Measurements from ENCODE around the gene HMBS.

The HMBS gene

DNA sequence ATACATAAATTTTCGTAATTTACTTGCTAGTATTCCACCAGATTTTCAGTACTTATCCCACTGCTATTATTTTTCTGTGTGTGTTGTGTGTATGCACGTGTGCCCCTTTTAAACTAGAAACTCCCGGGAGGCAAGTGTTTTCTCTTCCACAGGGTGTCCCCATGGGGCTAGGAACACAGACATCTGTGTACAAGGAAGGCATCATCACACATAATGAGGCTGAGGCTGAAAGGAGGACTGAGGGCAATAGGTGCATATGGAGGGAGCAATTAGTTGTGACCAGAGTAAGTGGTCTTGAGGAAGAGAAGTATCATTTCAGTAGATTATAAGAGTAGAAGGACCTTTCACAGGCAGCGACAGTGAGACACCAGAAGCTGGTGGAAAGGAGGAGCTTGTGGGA, 19.1 kb downstream of the HMBS start:
- peaks cover 1% of the 10 kb centered on the region for H3K36me3 ChIP-seq (ENCODE audit: control insufficient read depth, insufficient read depth, low read length, severe bottlenecking)
- no peak overlapping the region for H3K9ac ChIP-seq (ENCODE audit: low read length)
- H3K27me3 ChIP-seq (replicated peaks; ENCODE audit: control insufficient read depth, insufficient read depth, low read length): no peaks in the 10 kb centered on the region
- H3K4me3 ChIP-seq (ENCODE audit: low read length): no peak overlapping the region
- peaks cover 28% of the 10 kb centered on the region for H3K4me1 ChIP-seq (ENCODE audit: control insufficient read depth, insufficient read depth, low read length)
- no peaks in the 10 kb centered on the region for H3K9me3 ChIP-seq (ENCODE audit: control insufficient read depth, low read length)
- DNase-seq (ENCODE audit: low read depth): no peak

DNA sequence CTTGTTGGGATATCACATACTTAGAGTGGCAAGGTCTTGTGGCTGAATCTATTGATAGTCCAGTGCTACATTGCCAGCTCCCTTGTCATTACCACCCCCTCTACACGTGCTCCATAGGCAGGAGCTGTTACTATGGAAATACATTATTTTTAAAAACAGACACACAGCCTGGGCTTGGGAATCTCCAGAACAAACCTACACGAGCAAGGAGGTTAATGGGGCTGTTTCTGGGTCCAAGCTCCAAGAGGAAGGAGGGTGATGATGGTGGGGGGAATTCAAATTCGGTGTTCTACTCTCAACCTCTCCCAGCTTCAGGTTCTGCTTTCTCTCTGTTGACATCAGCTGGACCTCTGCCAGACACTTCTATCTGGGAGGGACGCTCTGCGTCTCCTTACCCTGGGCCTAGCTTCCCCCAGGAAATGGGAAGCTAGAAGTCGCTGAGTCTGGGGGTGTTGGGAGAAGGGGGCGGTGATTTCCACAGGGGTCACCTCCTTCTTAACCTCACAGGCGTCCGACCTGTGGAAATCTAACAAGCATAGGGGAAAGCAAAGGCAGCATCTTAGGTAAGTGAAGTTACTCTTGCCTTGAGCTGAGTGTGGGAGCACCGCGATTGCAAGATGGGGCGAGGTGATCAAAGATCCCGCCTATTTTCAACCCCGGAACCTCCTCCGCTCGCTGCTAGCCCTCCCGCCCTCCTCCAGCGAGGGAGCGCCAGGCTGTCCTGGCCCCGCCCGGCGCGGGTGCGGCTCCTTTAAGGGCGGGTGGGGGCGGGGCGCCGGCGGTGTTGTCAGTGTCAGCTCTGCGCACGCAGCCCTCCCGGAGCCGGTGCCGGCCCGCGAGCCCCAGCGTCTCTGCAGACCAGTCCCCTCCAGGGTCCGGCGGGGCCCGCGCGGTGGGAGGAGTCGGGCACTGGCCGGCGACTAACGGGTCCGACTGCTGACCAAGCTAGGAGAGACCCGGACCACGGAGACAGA, 22.2 kb downstream of the HMBS start, which contains the start of gene C2CD2L:
C2CD2L (plus strand) TSS at position 781 of the 974 bp plus-strand sequence. CDS start 398 bp downstream, outside the sequence.
- Histone ChIP-seq H3K4me3 (ENCODE audit: low read length) (peak within 1 kb of the TSS; percentile 91), H3K9ac (ENCODE audit: low read length) (peak within 1 kb of the TSS; percentile 91), H3K36me3 (ENCODE audit: control insufficient read depth, insufficient read depth, low read length, severe bottlenecking) (peaks cover 13% of the 10 kb centered on the region), H3K4me1 (ENCODE audit: control insufficient read depth, insufficient read depth, low read length) (peaks cover 22% of the 10 kb centered on the region), H3K9me3 (ENCODE audit: control insufficient read depth, low read length) (no peaks in the 10 kb centered on the region), H3K27me3 (replicated peaks; ENCODE audit: control insufficient read depth, insufficient read depth, low read length) (no peaks in the 10 kb centered on the region)
- peak; percentile 97 for DNase-seq (ENCODE audit: low read depth)

DNA sequence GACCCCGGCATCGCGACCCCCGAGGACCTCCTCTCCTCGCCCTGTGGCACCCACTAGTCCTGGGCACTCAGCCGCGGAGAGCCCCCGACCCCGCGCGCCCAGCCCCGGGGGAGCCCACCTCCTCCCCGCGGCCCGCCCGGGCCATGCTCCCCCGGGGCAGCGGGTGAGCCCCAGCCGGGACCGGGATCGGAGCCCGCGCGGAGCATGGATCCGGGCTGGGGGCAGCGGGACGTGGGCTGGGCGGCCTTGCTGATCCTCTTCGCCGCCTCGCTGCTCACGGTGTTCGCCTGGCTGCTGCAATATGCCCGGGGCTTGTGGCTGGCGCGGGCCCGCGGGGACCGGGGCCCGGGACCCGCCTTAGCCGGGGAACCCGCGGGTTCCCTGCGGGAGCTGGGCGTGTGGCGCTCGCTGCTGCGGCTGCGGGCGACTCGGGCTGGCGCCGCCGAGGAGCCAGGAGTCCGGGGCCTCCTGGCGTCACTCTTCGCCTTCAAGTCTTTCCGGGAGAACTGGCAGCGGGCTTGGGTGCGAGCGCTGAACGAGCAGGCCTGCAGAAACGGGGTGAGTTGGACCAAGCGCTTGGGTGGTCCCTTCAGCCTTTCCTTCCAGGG, 23.0 kb downstream of the HMBS start:
- peaks cover 22% of the 10 kb centered on the region for H3K4me1 ChIP-seq (ENCODE audit: control insufficient read depth, insufficient read depth, low read length)
- no peaks in the 10 kb centered on the region for H3K27me3 ChIP-seq (replicated peaks; ENCODE audit: control insufficient read depth, insufficient read depth, low read length)
- DNase-seq (ENCODE audit: low read depth): peak; percentile 52
- H3K9me3 ChIP-seq (ENCODE audit: control insufficient read depth, low read length): no peaks in the 10 kb centered on the region
- peak overlapping the region; percentile 91 for H3K9ac ChIP-seq (ENCODE audit: low read length)
- H3K4me3 ChIP-seq (ENCODE audit: low read length): peak overlapping the region; percentile 91
- H3K36me3 ChIP-seq (ENCODE audit: control insufficient read depth, insufficient read depth, low read length, severe bottlenecking): peaks cover 19% of the 10 kb centered on the region

DNA sequence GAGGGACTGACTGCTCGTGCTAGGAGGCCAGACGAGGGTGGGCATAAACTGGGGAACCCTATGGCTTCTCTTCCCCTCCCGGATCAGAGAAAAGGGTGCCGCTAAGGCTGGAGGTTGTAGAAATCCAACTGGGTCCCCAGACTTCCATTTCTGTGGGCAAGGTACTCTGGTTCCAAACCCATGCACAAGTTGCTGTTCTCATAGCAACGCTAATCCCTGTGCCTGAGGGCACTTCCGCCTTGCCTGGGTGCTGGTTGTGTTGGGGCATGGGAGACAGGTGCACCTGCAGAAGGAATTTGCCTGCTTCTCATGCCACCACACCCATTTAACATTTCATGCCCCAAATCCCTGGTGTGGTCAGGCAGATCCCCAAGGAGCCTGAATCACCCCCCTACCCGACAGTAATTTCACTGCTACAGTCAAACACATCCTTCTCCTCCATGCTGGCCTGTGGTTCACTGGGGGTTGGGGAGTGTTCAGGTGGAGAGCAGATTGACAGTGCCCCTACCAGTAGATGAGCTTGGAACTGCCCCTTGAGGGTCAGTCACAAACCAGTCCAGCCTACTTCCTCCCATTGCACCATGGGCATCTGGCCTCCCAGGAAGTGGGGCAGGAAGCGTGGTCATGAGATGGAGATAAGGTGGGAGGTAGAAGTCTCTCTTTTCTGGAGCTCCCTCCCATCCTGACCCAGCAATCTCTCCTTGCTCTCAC, 23.6 kb downstream of the HMBS start:
- no peaks in the 10 kb centered on the region for H3K27me3 ChIP-seq (replicated peaks; ENCODE audit: control insufficient read depth, insufficient read depth, low read length)
- peaks cover 18% of the 10 kb centered on the region for H3K4me1 ChIP-seq (ENCODE audit: control insufficient read depth, insufficient read depth, low read length)
- peak; percentile 36 for DNase-seq (ENCODE audit: low read depth)

DNA sequence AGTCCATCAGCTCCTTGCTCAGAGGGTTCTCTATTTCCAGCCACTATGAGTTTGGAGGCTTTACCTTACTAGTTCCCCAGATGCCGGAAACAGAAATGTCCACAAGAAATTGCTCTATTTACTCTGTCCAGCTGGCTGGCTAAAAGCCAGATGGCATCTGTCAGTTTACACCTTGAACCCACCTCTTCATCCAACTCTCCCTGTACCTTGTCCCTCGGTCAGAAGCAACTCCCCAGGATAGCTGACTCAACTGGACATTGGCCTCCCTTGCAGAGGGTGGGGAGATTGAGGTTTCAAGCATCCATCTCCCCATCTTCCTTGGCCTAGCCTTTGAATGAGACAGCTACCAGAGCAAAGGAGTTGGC, 24.2 kb downstream of the HMBS start:
- DNase-seq (ENCODE audit: low read depth): no peak
- Histone ChIP-seq H3K4me1 (ENCODE audit: control insufficient read depth, insufficient read depth, low read length) (peaks cover 18% of the 10 kb centered on the region), H3K9me3 (ENCODE audit: control insufficient read depth, low read length) (no peaks in the 10 kb centered on the region), H3K4me3 (ENCODE audit: low read length) (peak overlapping the region; percentile 91), H3K9ac (ENCODE audit: low read length) (no peak overlapping the region), H3K27me3 (replicated peaks; ENCODE audit: control insufficient read depth, insufficient read depth, low read length) (no peaks in the 10 kb centered on the region), H3K36me3 (ENCODE audit: control insufficient read depth, insufficient read depth, low read length, severe bottlenecking) (peaks cover 26% of the 10 kb centered on the region)

More for the DNA sequence above, 23.6 kb downstream of the HMBS start:
- peaks cover 22% of the 10 kb centered on the region for H3K36me3 ChIP-seq (ENCODE audit: control insufficient read depth, insufficient read depth, low read length, severe bottlenecking)
- no peaks in the 10 kb centered on the region for H3K9me3 ChIP-seq (ENCODE audit: control insufficient read depth, low read length)
- peak overlapping the region; percentile 91 for H3K4me3 ChIP-seq (ENCODE audit: low read length)
- H3K9ac ChIP-seq (ENCODE audit: low read length): peak overlapping the region; percentile 91

DNA sequence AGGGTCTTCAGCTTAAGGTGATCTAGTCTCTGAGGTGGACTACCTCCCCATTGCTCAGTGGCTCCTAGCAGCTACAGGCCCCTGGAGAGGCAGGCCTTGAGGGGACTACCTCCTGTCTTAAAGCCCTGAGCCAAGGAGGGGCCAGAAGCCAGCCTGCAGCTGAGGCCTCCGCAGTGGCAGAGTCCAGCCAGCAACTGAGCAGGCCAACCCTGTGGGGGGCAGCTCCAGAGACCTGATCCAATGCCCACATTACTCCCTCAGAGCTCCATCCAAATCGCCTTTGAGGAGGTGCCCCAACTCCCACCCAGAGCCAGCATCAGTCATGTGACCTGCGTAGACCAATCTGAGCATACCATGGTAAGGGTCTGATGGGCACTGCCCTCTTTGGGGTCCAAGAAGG, 25.2 kb downstream of the HMBS start:
- Histone ChIP-seq H3K9me3 (ENCODE audit: control insufficient read depth, low read length) (no peaks in the 10 kb centered on the region), H3K4me3 (ENCODE audit: low read length) (no peak overlapping the region), H3K36me3 (ENCODE audit: control insufficient read depth, insufficient read depth, low read length, severe bottlenecking) (peaks cover 35% of the 10 kb centered on the region)

DNA sequence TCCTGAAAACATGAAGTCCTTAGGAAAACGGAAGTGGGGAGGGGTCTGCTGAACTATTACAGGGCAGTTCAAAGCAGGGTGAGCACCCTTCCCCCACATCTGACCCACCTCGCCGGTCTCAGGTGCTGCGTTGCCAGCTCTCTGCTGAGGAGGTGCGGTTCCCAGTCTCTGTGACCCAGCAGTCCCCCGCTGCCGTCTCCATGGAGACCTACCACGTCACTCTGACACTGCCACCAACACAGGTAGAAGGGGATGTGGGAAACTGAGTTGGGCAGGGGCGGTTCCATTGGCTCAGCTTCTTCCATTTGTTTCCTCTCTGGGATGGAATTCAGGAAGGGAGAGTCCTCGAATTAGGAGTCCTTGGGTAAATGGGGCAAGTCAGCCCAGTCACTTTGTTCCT, 25.8 kb downstream of the HMBS start:
- no peaks in the 10 kb centered on the region for H3K9me3 ChIP-seq (ENCODE audit: control insufficient read depth, low read length)
- H3K4me3 ChIP-seq (ENCODE audit: low read length): no peak overlapping the region
- no peak overlapping the region for H3K9ac ChIP-seq (ENCODE audit: low read length)
- H3K27me3 ChIP-seq (replicated peaks; ENCODE audit: control insufficient read depth, insufficient read depth, low read length): no peaks in the 10 kb centered on the region
- H3K36me3 ChIP-seq (ENCODE audit: control insufficient read depth, insufficient read depth, low read length, severe bottlenecking): peaks cover 38% of the 10 kb centered on the region
- no peak for DNase-seq (ENCODE audit: low read depth)
- peaks cover 18% of the 10 kb centered on the region for H3K4me1 ChIP-seq (ENCODE audit: control insufficient read depth, insufficient read depth, low read length)

More for the DNA sequence above, 25.2 kb downstream of the HMBS start:
- H3K4me1 ChIP-seq (ENCODE audit: control insufficient read depth, insufficient read depth, low read length): peaks cover 18% of the 10 kb centered on the region
- H3K9ac ChIP-seq (ENCODE audit: low read length): no peak overlapping the region
- DNase-seq (ENCODE audit: low read depth): no peak
- no peaks in the 10 kb centered on the region for H3K27me3 ChIP-seq (replicated peaks; ENCODE audit: control insufficient read depth, insufficient read depth, low read length)

DNA sequence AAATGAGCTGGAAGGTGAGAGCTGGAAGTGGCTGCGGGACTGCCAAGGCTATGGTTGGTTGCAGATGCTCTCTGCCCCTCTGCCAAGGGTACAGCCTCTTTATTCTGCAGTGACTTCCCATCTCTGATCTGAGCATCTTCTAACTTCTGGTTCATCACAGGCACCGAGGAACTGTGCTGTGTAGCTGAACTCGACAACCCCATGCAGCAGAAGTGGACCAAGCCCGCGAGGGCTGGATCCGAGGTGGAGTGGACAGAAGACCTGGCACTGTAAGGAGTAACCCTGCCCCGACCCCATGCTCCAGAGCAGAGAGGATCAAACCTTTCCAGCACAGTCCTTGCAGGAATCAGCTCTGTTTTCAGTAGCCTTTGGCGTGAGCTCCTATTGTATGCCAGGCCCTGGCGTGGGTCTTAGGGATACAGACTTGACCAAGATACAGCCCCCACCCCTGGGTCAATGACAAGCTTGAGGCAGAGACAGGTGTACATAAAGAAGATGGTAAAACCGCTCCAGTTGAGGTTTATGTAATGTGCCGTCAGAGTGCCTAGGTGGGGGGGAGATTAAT, 26.8 kb downstream of the HMBS start:
- DNase-seq (ENCODE audit: low read depth): no peak
- peaks cover 17% of the 10 kb centered on the region for H3K4me1 ChIP-seq (ENCODE audit: control insufficient read depth, insufficient read depth, low read length)
- H3K36me3 ChIP-seq (ENCODE audit: control insufficient read depth, insufficient read depth, low read length, severe bottlenecking): peaks cover 41% of the 10 kb centered on the region
- no peak overlapping the region for H3K9ac ChIP-seq (ENCODE audit: low read length)
- no peak overlapping the region for H3K4me3 ChIP-seq (ENCODE audit: low read length)
- H3K27me3 ChIP-seq (replicated peaks; ENCODE audit: control insufficient read depth, insufficient read depth, low read length): no peaks in the 10 kb centered on the region
- no peaks in the 10 kb centered on the region for H3K9me3 ChIP-seq (ENCODE audit: control insufficient read depth, low read length)

DNA sequence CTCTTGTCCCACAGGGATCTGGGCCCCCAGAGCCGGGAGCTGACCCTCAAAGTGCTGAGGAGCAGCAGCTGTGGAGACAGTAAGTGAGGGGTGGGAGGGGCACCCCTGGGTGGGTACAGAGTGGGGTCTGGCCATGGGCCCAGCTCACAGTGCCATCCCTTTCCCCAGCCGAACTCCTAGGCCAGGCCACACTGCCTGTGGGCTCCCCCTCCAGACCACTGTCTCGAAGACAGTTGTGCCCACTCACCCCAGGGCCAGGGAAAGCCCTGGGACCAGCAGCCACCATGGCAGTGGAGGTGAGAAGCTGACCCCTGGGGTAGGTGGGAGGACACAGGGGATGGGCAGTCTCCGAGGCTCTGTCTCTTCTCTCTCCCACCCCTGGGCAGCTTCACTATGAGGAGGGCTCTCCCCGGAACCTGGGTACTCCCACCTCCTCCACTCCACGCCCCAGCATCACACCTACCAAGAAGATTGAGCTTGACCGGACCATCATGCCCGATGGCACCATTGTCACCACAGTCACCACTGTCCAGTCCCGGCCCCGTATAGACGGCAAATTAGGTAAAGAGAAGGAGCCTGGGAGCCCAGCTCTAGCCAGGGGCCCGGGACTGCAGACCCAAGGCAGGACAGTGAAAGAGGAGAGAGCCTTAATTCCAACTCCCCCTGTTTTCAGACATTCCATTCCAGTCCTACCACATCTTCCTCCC, 27.8 kb downstream of the HMBS start:
- peaks cover 12% of the 10 kb centered on the region for H3K4me1 ChIP-seq (ENCODE audit: control insufficient read depth, insufficient read depth, low read length)
- no peak overlapping the region for H3K4me3 ChIP-seq (ENCODE audit: low read length)
- H3K9ac ChIP-seq (ENCODE audit: low read length): no peak overlapping the region
- peaks cover 44% of the 10 kb centered on the region for H3K36me3 ChIP-seq (ENCODE audit: control insufficient read depth, insufficient read depth, low read length, severe bottlenecking)
- DNase-seq (ENCODE audit: low read depth): no peak
- no peaks in the 10 kb centered on the region for H3K27me3 ChIP-seq (replicated peaks; ENCODE audit: control insufficient read depth, insufficient read depth, low read length)
- H3K9me3 ChIP-seq (ENCODE audit: control insufficient read depth, low read length): no peaks in the 10 kb centered on the region

DNA sequence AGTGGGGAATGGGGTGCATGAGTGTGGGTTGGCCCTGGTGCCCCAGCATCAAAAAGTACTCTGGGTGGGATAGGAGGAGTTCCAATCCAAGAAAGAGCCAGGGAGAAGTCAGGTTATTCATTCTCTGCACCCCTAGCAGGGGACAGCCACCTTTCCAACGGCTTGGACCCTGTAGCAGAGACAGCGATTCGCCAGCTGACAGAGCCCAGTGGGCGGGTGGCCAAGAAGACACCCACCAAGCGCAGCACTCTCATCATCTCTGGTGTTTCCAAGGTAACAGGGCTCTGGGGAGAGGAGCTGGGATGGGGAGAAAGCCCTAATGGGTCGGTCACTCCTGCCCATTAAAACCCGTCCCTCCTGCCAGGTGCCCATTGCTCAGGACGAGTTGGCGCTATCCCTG, 29.0 kb downstream of the HMBS start:
- H3K9me3 ChIP-seq (ENCODE audit: control insufficient read depth, low read length): no peaks in the 10 kb centered on the region
- DNase-seq (ENCODE audit: low read depth): no peak
- peaks cover 44% of the 10 kb centered on the region for H3K36me3 ChIP-seq (ENCODE audit: control insufficient read depth, insufficient read depth, low read length, severe bottlenecking)
- H3K9ac ChIP-seq (ENCODE audit: low read length): no peak overlapping the region
- H3K4me3 ChIP-seq (ENCODE audit: low read length): no peak overlapping the region
- H3K27me3 ChIP-seq (replicated peaks; ENCODE audit: control insufficient read depth, insufficient read depth, low read length): no peaks in the 10 kb centered on the region
- peaks cover 3% of the 10 kb centered on the region for H3K4me1 ChIP-seq (ENCODE audit: control insufficient read depth, insufficient read depth, low read length)

Measured in adipocyte (in vitro differentiated cells).